Colonic mucosa (tissue), 4 donors: Measurements from ENCODE around the gene RAD54L. TPM values are rescaled to one million over a fixed set of nuclear protein-coding genes. Genes with fewer than 3 reads are reported as not detected.
A peak's percentile ranks its signal among the peaks of the same experiment; 100 is the strongest.
"Not testable (repeated sequence)": the region's sequence is repeated elsewhere in the genome, so short reads cannot be mapped to it uniquely, and the experiment has no call there.

ENCODE experiments used
- DNase-seq: peaks from one replicate; pipeline ENCODE4 v3.0.0-alpha.2; 2020
- H3K27ac ChIP-seq: fragments of 200-600 bp; one replicate; pipeline ENCODE4 v1.8.0; 2021
- H3K27me3 ChIP-seq: fragments of 200-600 bp; one replicate; pipeline ENCODE4 v1.8.0; 2021
- H3K36me3 ChIP-seq: fragments of 200-600 bp; one replicate; pipeline ENCODE4 v1.8.0; 2021
- H3K4me1 ChIP-seq: fragments of 200-600 bp; one replicate; pipeline ENCODE4 v1.8.0; 2021; ENCODE audit warnings: mild to moderate bottlenecking
- H3K4me3 ChIP-seq: fragments of 200-600 bp; one replicate; pipeline ENCODE4 v1.8.0; 2021
- H3K9ac ChIP-seq, 2 donors: one replicate each; pipeline ENCODE4 v1.7.0; 2013; ENCODE audit warnings: control low read depth in 2 of 2, low read depth in 2 of 2, low read length in 2 of 2
- H3K9me3 ChIP-seq: fragments of 200-600 bp; one replicate; pipeline ENCODE4 v1.8.0; 2021
- intact Hi-C: fragments of 100-400 bp; cut with DNase I; formaldehyde crosslinking; loops from one replicate; pipeline ENCODE4 v1.14.1; 2022
- total RNA-seq, 2 donors: library from RNA; stranded (reverse); fragmentation: NEBNext Ultra II Directional in 1 of 2; extraction: Animal tissue kit (Norgen Biotek cat#: 25700) in 1 of 2; gene quantifications; one replicate each; pipeline ENCODE4 v1.2.1, GENCODE V29; 2021
- TF ChIP-seq, protein P1 (sequence below): fragments of 200-600 bp; IDR thresholded peaks from one replicate; pipeline ENCODE4 v1.8.0; 2022; ENCODE audit warnings: antibody characterized with exemption, mild to moderate bottlenecking
- donor health status: healthy.
- donor health status: DM: no; HTN: no; CAD: no.
- donor health status: DM: no; HTN: no; CAD: no.

The RAD54L gene
- total RNA-seq, 2 donors from 2014 or later: 5.9 to 27.5 TPM

DNA sequence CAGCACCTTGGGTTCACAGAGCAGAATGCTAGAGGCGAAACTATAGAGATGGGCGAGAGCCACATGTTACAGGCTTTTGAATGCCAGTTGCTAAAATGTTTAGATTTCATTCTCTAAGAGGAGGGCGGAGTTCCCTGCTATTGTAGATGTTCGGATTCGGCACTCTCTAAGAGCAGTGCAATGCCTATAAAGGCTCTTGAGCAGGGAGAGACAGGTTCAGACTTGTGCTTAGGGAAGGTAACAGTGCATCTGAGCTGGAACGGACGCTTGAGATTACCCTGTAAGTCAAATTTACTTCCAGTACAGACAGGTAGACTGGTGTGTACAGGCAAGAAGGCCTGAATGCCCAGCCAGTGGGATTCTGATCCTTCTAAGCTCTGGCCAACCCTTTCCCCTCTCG, 29.1 kb upstream of the RAD54L start:
- Histone ChIP-seq H3K27ac (no peak overlapping the region), H3K36me3 (no peaks in the 10 kb centered on the region), H3K27me3 (no peaks in the 10 kb centered on the region), H3K9me3 (no peaks in the 10 kb centered on the region), H3K4me1 (no peaks in the 10 kb centered on the region), H3K9ac (no peak overlapping the region), H3K4me3 (no peak overlapping the region)
- TF ChIP-seq, protein P1, sequence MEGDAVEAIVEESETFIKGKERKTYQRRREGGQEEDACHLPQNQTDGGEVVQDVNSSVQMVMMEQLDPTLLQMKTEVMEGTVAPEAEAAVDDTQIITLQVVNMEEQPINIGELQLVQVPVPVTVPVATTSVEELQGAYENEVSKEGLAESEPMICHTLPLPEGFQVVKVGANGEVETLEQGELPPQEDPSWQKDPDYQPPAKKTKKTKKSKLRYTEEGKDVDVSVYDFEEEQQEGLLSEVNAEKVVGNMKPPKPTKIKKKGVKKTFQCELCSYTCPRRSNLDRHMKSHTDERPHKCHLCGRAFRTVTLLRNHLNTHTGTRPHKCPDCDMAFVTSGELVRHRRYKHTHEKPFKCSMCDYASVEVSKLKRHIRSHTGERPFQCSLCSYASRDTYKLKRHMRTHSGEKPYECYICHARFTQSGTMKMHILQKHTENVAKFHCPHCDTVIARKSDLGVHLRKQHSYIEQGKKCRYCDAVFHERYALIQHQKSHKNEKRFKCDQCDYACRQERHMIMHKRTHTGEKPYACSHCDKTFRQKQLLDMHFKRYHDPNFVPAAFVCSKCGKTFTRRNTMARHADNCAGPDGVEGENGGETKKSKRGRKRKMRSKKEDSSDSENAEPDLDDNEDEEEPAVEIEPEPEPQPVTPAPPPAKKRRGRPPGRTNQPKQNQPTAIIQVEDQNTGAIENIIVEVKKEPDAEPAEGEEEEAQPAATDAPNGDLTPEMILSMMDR: no peak
- no peak for DNase-seq
- intact Hi-C loops: no loop called here

DNA sequence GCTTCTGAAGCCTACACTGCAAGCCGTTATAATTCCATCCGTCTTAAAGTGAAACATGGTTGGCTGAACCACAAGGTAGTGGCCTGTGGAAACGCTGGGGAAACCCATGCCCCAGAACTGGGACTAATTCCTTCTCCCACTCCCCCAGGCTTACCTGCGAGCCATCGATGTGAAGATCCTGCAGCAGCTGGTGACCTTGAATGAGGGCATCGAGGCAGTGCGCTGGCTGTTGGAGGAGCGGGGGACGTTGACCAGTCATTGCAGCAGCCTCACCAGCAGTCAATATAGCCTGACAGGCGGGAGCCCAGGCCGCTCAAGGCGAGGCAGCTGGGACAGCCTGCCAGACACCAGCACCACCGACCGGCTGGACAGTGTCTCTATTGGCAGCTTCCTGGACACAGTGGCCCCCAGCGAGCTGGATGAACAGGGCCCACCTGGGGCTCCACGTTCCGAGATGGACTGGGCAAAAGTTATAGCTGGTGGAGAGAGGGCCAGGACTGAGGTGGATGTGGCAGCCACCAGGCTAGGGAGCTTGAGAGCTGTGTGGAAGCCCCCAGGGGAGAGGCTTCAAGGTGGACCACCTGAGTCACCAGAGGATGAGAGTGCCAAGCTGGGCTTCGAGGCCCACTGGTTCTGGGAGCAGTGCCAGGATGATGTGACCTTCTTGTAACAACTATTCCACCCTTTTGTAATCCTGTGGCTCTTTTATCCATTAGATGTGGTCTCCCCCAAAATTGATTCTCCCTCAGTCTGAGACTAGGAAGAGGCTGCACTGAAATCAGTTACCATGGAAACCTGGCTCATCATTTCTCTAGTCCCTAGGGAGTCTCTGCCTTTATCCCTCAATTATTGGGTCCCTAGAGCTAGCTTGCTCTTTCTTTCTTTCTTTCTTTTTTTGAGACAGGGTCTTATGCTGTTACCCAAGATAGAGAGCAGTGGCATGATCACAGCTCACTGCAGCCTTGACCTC, 27.7 kb upstream of the RAD54L start:
- H3K27me3 ChIP-seq: no peaks in the 10 kb centered on the region
- H3K4me1 ChIP-seq: no peaks in the 10 kb centered on the region
- intact Hi-C loops: no loop called here
- H3K9ac ChIP-seq: no peak overlapping the region
- H3K27ac ChIP-seq: no peak overlapping the region
- H3K9me3 ChIP-seq: no peaks in the 10 kb centered on the region
- no peaks in the 10 kb centered on the region for H3K36me3 ChIP-seq
- DNase-seq: no peak
- H3K4me3 ChIP-seq: no peak overlapping the region
- TF ChIP-seq, protein P1: no peak

GRCh38 chr1:46220808-46221207, 26.8 kb upstream of the RAD54L start:
- H3K4me3 ChIP-seq: no peak overlapping the region
- H3K9me3 ChIP-seq: no peaks in the 10 kb centered on the region
- H3K36me3 ChIP-seq: no peaks in the 10 kb centered on the region
- no peak overlapping the region for H3K9ac ChIP-seq
- intact Hi-C loops: no loop called here
- DNase-seq: no peak
- H3K4me1 ChIP-seq: no peaks in the 10 kb centered on the region
- H3K27ac ChIP-seq: no peak overlapping the region
- TF ChIP-seq, protein P1: no peak
- no peaks in the 10 kb centered on the region for H3K27me3 ChIP-seq

DNA sequence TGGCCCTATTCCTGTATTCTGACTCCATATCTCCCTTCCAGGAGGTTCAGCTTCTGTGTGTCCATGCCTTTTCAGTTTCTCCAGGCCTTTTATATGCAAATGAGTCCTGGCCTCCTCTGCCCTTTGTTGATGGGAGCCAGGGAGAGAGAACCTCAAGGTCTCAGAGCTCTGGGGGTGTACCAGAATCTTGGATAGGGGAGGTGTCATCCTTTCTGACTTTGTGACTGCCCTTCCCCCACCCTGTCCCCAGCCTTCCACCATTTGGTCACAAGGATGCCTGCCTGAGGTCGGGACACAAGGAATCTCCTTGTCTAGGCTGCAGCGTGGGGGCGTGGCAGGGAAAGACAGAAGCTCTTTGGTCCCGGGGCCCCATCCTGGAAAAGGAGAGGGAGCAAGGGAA, 25.8 kb upstream of the RAD54L start:
- Histone ChIP-seq H3K4me3 (no peak overlapping the region), H3K27me3 (no peaks in the 10 kb centered on the region), H3K4me1 (no peaks in the 10 kb centered on the region), H3K27ac (no peak overlapping the region), H3K9me3 (no peaks in the 10 kb centered on the region), H3K36me3 (no peaks in the 10 kb centered on the region), H3K9ac (no peak overlapping the region)
- TF ChIP-seq, protein P1: no peak
- intact Hi-C loops: no loop called here
- no peak for DNase-seq

- DNase-seq, H3K4me3 ChIP-seq, H3K9me3 ChIP-seq, H3K27me3 ChIP-seq, H3K27ac ChIP-seq, H3K9ac ChIP-seq, H3K4me1 ChIP-seq, H3K36me3 ChIP-seq: not testable (repeated sequence)
- intact Hi-C loops: loop anchor here (1.0 kb wide), 1 partner anchor 186 kb away; no protein-coding TSS in a partner anchor
These were observed 24.5 kb upstream of the RAD54L start for GRCh38 chr1:46223055-46223454.

- Histone ChIP-seq H3K36me3 (no peaks in the 10 kb centered on the region), H3K9ac (no peak overlapping the region), H3K4me1 (no peaks in the 10 kb centered on the region), H3K4me3 (no peak overlapping the region), H3K9me3 (no peaks in the 10 kb centered on the region), H3K27ac (no peak overlapping the region), H3K27me3 (no peaks in the 10 kb centered on the region)
- intact Hi-C loops: loop anchor here (1.0 kb wide), 1 partner anchor 186 kb away; no protein-coding TSS in a partner anchor
- DNase-seq: peak; percentile 71
- TF ChIP-seq, protein P1: peak; percentile 92
These were observed 24.1 kb upstream of the RAD54L start for GRCh38 chr1:46223472-46223943.
